Ureter (tissue), 1 donor: ENCODE measurements around the gene ATMIN. TPM values are rescaled to one million over a fixed set of nuclear protein-coding genes. Genes with fewer than 3 reads are reported as not detected.
A peak's percentile ranks its signal among the peaks of the same experiment; 100 is the strongest.

Experiments
- DNase-seq: peaks from one replicate; pipeline ENCODE4 v3.0.0-alpha.2; 2020; ENCODE audit warnings: low spot score
- total RNA-seq: library from RNA; stranded (reverse); gene quantifications from one replicate; pipeline ENCODE4 v1.2.4, GENCODE V29; 2023
- donor health status: DM: yes; HTN: yes; CAD: no.

The ATMIN gene
- total RNA-seq, 1 donor from 2014 or later: 42.9 TPM

DNA sequence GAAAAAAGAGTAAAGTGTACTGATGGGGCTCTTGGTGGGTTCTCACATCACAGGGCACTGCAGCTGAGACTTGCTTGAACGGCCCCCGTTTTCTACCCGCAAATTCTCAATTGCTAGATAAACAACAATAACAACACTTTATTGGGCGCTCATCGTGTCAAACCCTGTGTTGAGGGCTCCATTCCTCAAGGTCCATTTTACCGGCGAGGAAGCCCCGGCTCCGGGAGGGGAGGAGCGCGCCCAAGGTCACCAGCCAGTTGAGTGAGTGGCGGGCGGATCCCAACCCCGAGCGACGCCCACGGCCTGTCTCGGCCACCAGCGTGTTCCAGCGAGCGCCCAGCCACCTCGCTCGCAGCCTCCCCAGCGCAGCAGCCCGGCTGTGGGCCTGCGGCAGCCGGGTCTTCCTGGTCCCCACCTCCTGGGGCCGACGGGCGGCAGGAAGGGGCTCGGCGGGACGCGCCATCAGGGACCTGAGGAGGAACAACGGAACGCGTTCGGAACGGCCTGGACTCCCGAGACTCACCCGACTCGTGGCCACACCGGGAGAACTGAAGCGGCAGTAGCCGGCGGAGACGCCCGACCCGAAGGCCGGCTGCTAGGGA lies 29.3 kb upstream of the ATMIN start:
- peak; percentile 77 for DNase-seq

DNA sequence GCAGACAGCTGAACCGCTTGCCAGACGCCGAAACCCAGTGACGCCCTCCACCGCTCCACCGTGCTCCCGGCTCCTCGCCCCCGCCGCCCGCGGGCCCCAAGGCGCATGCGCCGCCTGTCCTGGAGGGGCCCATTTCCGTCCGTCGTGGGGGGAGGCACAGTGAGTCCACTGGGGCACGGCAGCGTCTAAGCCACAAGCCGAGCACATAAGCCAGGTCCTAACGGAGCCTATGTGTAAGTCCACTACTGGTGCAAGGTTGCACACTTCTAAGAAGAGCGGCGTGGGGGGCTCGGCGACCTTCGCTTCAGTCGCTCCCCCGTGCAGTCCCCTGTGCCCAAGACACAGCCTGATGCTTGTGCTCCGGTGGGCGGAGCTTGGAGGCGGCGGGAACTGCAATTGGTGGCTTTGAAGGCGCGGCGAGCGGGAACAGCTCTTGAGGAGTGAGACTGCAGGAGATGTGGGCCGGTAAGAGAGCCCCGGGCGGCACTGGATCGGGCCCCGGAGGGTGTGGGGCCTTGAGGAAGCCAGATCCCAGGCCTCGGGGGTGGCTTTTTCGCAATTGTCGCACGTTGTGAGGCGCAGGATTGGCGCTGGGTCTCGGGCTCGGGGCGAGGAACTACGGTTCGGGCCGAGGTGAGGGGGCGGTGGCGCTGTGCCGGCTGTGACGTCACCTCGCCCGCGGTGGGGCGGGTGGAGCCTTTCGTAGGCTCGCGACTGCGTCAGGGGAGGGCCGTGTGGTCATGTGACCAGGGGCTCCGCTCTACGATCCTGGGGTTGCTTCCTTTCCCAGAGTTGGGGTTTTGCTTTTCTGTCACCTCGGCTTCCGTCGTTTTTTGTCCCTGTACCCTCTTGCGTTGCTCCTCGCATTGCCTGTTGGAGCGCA lies 28.6 kb upstream of the ATMIN start, which contains the start of the genes CENPN and CMC2:
CENPN (plus strand) TSS at position 402 of the 883 bp plus-strand sequence. CDS start 4,726 bp downstream, outside the sequence.
CMC2 (minus strand) TSS at position 73 of the 883 bp plus-strand sequence. CDS start 9,491 bp downstream, outside the sequence.
- DNase-seq: peak; percentile 99

DNA sequence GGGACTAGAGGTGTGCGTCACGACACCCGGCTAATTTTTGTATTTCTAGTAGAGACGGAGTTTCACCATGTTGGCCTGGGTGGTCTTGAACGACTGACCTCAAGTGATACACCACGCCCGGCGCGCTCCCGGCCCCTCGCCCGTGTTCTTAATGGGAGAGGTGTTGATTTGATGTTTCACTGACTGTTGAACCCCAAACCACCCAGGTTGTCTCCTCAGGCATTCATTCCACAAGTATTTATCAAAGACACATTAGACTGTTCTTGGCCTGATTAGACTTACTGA lies 27.2 kb upstream of the ATMIN start:
- DNase-seq: no peak

DNA sequence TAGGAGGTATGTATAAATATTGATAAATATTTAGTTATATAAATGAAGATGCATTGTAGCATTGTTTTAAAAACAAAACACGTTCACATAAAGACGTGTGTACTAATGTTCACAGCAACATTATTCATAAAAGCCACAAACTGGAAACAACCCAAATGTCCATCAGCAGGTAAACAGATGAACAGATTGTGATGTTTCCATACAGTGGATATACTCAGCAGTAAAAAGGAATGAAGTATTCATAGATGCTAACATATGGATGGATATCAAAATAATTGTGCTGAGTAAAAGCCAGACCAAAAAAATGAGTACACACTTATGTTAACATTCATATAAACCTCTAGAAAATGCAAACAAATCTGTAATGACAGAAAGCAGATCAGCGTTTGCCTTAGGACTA lies 22.7 kb upstream of the ATMIN start:
- no peak for DNase-seq

DNA sequence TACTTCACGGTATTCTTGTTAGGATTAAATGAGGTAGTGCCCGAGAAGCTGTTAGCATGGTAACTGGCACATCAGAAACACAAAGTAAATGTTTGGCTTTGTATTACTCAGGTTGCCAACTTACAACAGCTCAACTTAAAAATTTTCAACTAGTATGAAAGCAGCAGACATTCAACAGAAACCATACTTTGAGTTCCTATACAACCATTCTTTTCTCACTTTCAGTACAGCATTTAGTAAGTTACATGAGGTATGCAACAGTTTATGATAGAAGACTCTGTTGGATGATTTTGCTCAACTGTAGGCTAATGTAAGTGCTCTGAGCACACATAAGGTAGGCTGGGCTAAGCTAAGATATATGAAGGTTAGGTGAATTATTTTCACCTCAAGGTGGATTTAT lies 21.0 kb upstream of the ATMIN start:
- DNase-seq: no peak

DNA sequence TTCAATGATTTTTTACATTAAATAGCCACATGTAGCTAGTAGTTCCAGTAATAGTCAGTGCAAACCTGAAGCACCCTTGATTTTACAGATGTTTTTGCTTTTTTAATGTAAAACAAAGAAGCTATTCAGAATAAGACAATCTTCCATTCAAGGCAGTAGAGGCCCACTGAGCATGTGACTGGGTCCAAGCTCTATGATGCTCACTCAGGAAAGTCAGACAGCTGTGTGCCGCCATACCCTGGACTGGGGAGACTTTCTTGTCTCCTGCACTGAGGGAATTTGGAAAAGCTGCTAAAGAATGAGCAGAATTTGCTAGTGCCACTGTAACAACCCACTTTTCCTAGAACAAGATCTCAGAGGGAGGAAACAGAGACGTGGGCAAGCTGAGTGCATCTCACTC lies 17.1 kb upstream of the ATMIN start:
- no peak for DNase-seq

DNA sequence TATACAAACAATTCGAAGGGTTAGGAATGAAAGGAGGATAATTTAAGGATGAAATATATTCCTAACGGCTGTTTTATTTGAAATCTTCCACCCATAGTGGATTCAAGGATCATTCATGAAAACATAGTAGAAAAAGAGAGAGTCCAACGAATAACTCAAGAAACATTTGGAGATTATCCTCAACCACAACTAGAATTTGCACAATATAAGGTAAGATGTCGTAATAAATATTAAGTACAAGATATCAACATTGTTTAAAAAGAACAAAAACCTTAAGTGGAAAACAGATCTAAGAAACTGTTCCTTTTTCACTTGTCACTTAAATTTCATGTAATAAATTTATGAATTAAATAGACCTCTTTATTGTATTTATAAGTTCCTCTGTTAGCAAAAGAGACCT lies 9.2 kb upstream of the ATMIN start:
- no peak for DNase-seq

DNA sequence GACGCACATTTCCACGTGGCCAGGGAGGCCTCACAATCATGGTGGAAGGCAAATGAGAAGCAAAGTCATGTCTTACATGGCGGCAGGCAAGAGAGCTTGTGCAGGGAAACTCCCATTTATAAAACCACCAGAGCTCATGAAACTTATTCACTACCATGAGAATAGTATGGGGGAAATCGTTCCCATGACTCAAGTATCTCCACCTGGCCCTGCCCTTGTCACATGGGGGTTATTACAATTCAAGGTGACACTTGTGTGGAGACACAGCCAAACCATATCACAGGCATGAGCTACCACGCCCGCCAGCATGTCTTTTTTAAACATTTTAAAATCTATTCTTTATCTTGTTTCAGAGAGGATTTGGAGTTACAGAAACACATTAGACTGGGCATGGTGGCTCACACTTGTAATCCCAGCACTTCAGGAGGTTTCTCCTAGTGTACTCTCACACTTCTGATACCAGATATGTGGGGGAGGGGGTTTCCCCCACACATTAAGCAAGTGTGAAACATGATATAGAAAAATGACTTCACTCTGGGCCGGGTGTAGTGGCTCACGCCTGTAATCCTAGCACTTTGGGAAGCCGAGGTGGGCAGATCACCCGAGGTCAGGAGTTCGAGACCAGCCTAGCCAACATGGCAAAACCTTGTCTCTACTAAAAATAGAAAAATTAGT lies 5.6 kb upstream of the ATMIN start:
- no peak for DNase-seq

DNA sequence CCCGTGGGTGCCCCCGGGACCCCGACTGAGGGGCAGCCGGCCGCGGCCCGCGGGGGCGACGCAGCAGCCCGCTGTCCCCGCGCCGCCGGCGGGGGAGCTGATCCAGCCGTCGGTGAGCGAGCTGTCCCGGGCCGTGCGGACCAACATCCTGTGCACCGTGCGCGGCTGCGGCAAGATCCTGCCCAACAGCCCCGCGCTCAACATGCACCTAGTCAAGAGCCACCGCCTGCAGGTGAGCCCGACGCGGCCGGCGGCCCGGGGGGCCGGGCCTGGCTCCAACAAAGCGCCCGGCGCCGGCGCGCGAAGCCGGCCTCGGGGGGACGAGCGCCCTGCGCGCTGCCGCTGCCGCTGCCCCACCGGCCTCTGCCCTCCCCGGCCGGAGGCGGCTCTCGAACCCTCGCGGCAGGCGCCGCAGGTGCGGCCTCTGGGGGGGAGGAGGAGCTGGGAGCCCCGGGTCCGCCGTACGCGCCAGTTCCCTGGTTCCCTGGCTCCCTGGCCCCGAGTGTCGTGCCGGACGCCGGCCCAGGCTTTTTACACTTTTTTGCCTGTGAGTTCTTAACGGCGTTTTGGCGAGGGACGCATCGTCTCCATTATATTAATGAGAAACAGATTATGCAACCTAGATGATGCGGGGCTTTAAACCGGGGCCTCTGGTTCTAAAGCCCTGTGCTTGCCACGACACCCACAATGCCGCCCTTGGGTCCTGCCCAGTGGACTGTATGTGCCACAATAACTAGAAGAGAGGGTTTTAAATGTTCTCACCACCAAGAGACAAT lies 521 bp downstream of the ATMIN start:
- DNase-seq: no peak

DNA sequence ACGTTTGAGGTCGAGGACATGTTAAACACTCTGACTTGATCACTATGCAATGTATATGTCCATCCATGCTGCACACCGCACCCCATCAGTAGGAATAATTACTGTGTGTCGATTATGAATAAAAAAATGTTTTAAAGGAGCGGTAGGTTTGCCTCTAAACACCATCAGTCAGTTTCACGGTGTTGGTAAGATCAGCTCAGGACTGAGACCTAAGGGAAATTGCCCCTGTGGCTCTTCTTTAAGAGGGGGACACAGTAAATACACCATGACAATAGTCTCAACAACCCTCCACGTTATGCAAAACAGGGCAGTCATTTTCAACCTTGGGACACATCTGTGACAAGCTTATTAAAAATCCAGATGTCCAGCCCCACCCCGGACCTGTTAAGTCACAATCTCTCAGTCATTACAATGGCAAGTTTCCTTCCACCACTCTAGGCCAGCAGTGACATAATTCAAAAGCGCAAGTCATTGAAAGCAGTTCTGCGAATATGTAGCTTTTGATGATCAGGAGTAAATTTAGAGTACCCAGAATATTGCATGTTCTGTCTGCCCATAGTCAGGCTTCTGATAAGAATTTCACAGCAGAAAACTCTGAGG lies 1.2 kb downstream of the ATMIN start:
- DNase-seq: no peak

DNA sequence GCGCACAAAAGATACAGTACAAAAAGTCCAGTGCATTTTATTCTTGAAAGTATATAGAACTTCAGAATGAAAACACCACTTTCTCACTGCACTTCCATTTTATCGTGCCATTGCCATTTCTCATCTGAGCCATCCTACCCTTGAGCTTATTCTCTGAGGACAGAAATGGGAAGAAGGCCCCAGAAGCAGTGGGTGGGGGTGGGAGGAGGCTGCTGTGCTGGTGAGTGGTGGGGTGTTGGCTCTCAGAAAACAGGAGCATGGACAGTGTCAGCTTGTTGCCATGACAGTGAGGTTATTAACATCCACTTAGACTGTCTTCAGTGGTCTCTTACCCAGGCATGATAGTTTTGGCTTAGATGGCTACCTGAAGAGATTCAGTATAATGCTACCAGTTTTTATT lies 4.5 kb downstream of the ATMIN start:
- DNase-seq: no peak

DNA sequence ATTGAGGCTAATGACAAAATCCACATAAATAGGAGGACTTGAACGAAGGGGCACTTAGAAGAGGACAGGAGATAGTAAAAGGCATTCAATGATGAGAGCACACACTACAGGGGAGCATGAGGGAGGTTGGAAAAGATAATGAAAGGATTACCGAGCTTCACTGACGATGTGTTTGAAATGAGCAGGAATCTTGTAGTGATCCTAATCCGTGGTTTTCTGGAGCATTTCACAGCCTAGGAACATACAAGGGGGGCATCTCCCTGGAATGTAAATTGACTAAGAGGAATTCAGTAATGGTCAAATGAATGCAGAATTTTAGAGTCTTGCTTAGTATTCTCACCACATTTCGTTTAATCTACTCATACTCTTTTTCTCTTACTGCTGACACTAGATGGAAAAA lies 5.2 kb downstream of the ATMIN start:
- no peak for DNase-seq

DNA sequence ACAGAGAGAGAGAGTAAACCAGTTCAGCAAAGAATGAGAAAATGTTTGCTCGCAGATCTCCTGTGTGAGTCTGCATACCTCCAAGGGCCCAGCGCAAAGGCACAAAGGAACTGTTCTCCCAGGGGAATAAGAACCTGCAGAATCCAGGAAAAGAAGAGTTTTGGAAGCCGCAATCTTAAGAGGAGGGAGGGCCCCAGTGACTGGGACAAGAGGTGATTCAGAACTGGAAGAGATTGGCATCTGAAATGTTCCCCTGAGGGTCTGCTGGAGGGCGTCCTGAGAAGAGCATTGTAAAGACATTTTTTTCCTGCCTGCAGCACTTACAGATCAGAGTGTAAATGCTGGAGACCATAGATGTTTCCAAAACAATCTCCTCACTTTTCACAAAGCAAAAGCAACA lies 6.1 kb downstream of the ATMIN start:
- DNase-seq: no peak

DNA sequence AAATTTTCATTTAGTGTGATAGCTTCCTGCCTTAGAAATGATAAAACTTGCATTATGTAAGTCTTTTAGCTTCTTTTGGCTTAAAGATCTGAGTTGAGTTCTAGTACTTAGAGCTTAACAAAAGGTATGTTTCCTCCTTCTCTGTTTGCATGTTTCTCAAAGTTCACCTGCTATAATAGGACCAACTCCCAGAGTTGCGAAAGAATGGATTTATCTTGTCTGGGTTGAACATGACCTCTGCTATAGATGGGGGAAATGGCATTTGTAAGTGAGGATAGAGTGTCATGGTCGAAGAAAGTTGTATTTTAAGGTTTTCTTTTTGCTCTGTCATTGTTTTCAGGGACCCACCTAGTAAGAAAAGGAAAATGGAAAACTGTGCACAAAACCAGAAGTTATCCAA lies 7.2 kb downstream of the ATMIN start:
- DNase-seq: no peak

DNA sequence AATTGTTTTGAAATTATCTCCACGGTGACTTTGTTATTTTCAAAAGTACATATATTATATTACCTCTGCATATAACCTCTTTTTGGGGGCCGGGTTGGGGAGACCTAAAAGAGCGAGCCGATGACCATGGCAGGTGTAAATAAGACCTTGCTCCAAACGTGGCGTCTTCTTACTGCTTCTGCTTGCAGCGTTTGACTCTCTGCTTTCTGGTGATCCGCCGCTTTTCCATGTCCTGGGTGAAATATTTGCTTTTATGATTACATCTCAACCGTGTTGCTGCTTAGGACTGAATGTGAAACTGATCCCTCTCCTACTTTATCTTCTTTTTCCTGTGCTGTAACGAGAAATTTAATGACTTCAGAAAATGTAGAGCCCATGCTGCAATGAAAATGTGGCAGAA lies 18.1 kb downstream of the ATMIN start:
- DNase-seq: no peak

DNA sequence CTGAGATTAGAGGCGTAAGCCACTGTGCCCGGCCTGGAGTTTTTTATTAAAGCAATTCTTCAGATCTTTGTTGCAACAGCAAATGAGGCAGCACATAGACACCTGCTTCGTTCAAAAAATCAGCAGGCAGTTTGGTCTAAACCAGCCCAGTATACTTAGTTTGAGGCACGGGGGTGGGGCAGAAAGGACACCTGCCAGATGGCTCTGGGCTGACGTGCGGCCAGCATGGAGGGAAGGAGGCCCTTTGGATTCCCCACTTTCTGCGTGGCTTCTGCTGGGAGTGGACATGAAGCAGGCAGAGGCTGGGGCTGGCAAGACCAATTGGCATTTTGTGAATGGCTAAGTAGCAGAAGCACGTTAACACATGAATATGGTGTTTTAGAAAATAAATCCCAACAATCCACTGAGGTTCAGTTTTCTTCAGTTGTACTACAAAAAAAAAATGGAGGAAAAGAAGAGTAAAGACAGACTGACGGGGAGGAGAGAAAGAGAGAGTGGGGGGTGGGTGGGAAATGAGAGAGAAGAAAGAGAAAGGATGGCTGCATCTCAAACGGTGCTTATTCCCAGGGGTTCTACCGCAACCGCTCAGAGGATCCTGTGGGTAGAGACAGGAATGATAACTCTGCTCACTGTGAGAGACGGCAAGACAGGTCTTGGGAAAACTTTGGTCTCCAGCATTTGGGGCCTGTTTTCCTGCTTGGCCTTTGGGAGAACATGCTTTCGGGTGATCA lies 25.1 kb downstream of the ATMIN start:
- DNase-seq: no peak

DNA sequence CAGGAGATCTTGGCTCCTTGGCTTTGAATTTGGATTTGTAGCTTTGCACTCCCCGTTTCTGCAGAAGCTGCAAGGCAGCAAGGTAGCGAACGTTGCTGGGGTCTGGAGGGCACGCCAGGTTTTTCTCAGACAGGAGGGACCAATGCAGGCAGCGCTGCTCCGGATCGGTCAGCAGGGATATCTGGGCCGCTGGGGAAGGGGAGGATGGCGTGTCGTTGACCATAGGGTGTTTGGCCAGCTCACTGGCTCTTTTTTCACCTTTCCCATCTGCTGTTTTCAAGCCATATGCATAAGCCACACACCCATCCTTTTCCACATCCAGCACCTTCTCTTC lies 25.6 kb downstream of the ATMIN start:
- no peak for DNase-seq

DNA sequence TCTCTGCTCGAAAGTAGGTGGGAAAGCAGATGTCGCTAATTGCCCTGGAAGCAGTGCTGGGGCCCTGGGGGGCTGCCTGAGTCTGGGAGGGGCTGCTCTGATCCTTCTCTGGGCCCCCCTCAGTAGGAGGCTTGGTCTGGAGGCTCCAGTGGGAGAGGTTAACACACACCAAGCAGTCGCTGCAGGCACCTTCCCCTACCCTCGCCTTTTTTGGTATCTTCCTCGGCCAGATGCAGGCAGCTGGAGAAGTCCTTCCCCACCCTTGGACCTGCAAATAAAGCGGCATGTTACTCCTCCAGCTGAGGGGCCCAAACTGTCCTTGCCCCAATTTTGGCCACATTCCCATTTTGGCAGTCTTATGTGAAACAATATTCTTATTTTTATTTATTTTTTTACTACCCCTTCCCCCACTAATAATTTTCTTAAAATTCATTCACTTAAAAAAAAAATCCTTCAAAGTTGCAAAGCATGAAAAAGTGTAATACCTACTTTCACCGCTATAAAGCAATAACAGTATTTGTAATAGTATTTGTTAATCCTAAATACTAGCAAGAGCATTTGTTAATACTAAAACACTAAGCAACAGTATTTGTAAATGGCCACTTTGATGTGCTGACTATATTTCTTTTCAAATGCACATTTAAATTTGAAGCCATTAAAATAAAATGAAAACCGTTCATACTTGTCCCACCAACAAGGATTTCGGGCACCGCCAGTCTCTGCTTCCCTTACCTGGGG lies 26.4 kb downstream of the ATMIN start:
- no peak for DNase-seq

DNA sequence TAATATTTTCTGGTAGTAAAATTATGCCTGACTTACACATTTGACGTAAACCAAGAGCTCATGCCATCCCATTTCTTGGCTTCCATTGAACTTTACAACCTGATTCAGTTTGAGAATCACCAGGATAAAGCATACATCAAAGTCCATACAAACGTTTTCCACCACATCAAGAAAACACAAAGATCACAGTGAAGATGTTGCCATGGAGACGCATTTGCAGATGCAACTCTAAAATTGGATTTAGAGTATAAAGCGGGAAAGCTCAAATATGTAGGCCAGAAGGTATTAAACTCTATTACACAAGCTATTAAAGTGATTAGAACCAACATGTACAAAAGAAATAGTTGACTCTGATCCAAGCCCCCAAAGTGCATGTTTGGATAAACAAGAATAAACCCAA lies 31.0 kb downstream of the ATMIN start:
- no peak for DNase-seq

DNA sequence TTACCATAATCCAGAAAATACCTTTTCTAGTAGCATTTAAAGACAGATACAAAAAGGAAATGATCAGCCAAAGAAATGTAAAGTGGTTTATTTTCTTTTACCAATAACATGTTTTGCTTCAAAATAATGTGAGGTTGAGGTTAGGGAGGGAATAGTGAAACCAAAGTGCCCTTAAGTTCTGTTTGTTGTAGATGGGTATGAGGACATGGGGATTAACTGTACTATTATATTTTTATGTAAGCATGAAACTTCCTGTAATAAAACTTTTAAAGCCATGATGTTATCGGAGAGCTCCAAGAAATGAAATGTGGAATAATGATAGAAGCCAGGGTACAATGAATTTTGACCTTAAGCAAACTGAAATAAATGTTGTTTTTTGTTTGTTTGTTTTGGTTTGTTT lies 31.5 kb downstream of the ATMIN start:
- no peak for DNase-seq
